ENCODE results near the gene YAP1.

GRCh38 chr11:102252339-102252891 lies 142.2 kb downstream of the YAP1 start:
- TF ChIP-seq CTCF (IDR thresholded peaks at IDR 0.05): no peak
- TF ChIP-seq POLR2A (IDR thresholded peaks at IDR 0.05): no peak
